Kidney (tissue), 14 donors: Measurements from ENCODE around the gene AACS. TPM values are rescaled to one million over a fixed set of nuclear protein-coding genes. Genes with fewer than 3 reads are reported as not detected.
"Not testable (repeated sequence)": the region's sequence is repeated elsewhere in the genome, so short reads cannot be mapped to it uniquely, and the experiment has no call there.

Source experiments
- DNase-seq, 5 donors: peaks; one replicate each; pipeline ENCODE4 v3.0.0-alpha.2; 2013 to 2020
- FAIRE-seq: peaks from 2 replicates; lab custom pipeline; 2012; peaks lifted over from hg19 to GRCh38; lab: Jason Lieb, UNC
- H3K27ac ChIP-seq, 2 donors: one replicate each; pipeline ENCODE4 v1.7.0; 2013; ENCODE audit warnings: low read depth in 2 of 2, low read length in 2 of 2, inconsistent platforms in 1 of 2
- H3K27me3 ChIP-seq: one replicate; pipeline ENCODE4 v1.7.1; 2013; ENCODE audit warnings: low read length, inconsistent platforms; ENCODE audit not compliant: control insufficient read depth, insufficient read depth
- H3K36me3 ChIP-seq, 3 donors: one replicate each; pipeline versions ENCODE4 v1.7.0 to v1.7.1; 2013; ENCODE audit warnings: low read length in 3 of 3, control low read depth in 1 of 3, inconsistent platforms in 1 of 3; ENCODE audit not compliant: insufficient read depth in 3 of 3, control insufficient read depth in 2 of 3
- H3K4me1 ChIP-seq, 3 donors: one replicate each; pipeline versions ENCODE4 v1.7.0 to v1.7.1; 2013; ENCODE audit warnings: low read length in 3 of 3, inconsistent platforms in 1 of 3, low read depth in 1 of 3; ENCODE audit not compliant: control insufficient read depth in 2 of 3, insufficient read depth in 2 of 3
- H3K4me3 ChIP-seq, 3 donors: one replicate each; pipeline versions ENCODE4 v1.7.0 to v1.8.1; 2013; ENCODE audit warnings: low read length in 3 of 3, control low read depth in 1 of 3, inconsistent platforms in 1 of 3
- H3K9ac ChIP-seq, 3 donors: one replicate each; pipeline versions ENCODE4 v1.7.0 to v1.7.1; 2013; ENCODE audit warnings: low read length in 3 of 3, control low read depth in 1 of 3, inconsistent platforms in 1 of 3
- H3K9me3 ChIP-seq, 3 donors: one replicate each; pipeline versions ENCODE4 v1.7.0 to v1.7.1; 2013; ENCODE audit warnings: low read length in 3 of 3, control low read depth in 1 of 3, inconsistent platforms in 1 of 3; ENCODE audit not compliant: control insufficient read depth in 2 of 3, insufficient read depth in 1 of 3
- intact Hi-C: fragments of 100-400 bp; cut with DNase I; formaldehyde crosslinking; loops from one replicate; pipeline ENCODE4 v1.11.1; 2022
- polyA plus RNA-seq: library from polyadenylated mRNA; stranded (reverse); fragments of 350-450 nt; fragmentation: Illumina TruSeq; extraction: RNeasy Lipid Tissue Mini Kit (QIAGEN cat#74804); gene quantifications from one replicate; pipeline ENCODE4 v1.2.3, GENCODE V29; 2014; ENCODE audit warnings: low read depth, low replicate concordance; ENCODE audit not compliant: insufficient read depth
- total RNA-seq: library from RNA; stranded (reverse); fragmentation: NEBNext Ultra II Directional; extraction: Animal tissue kit (Norgen Biotek cat#: 25700); gene quantifications from one replicate; pipeline ENCODE4 v1.2.1, GENCODE V29; 2021
- TF ChIP-seq, protein P1 (sequence below): IDR thresholded peaks from 3 replicates; pipeline ENCODE4 v1.5.1; 2012; ENCODE audit warnings: mild to moderate bottlenecking, moderate library complexity, borderline replicate concordance; ENCODE audit not compliant: insufficient read depth; ENCODE audit errors: extremely low read depth
- donor health status: control.
- donor health status: control.
- donor health status: control.
- donor health status: control.
- donor health status: control.
- donor health status: DM: yes; HTN: yes; CAD: no.
- donor health status: Normal renal cell carcinoma (clear cell type).

AACS gene
- total and polyA plus RNA-seq, 2 donors from 2014 or later = 20.9 TPM

DNA sequence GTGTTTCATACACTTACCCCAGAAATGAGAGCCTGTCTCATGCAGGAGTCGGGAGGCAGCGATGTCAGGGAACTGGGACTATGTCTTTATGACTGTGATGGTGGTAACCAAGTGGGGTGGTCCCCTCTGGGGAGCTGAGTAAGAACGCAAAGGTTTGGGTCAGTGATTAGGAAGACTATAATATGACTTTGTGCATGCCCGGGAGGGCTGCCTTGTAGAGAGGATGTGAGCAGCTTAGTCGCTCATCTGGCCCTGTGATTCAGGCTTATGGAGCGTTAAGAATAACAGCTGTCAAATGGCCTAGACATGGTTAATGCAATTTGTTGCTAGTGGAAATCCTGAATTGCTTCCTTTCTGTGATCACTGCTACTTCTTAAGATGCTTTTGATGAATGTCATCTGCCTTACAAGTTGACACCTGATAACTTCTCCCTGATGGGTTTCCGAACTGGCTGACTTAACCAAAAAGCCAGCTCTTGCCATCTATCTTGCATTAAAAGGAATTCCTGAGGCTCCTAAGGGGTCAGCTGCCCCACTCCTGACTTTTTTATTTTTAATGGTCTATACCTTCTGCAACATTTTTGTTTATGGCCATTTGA is 35.4 kb upstream of the AACS start:
- intact Hi-C loops = no loop called here
- no peak overlapping the region for H3K27ac ChIP-seq
- no peak for DNase-seq
- no peaks in the 10 kb centered on the region for H3K36me3 ChIP-seq
- H3K9ac ChIP-seq = no peak overlapping the region
- no peaks in the 10 kb centered on the region for H3K27me3 ChIP-seq
- H3K9me3 ChIP-seq = no peaks in the 10 kb centered on the region
- H3K4me3 ChIP-seq = no peak overlapping the region
- TF ChIP-seq, protein P1, sequence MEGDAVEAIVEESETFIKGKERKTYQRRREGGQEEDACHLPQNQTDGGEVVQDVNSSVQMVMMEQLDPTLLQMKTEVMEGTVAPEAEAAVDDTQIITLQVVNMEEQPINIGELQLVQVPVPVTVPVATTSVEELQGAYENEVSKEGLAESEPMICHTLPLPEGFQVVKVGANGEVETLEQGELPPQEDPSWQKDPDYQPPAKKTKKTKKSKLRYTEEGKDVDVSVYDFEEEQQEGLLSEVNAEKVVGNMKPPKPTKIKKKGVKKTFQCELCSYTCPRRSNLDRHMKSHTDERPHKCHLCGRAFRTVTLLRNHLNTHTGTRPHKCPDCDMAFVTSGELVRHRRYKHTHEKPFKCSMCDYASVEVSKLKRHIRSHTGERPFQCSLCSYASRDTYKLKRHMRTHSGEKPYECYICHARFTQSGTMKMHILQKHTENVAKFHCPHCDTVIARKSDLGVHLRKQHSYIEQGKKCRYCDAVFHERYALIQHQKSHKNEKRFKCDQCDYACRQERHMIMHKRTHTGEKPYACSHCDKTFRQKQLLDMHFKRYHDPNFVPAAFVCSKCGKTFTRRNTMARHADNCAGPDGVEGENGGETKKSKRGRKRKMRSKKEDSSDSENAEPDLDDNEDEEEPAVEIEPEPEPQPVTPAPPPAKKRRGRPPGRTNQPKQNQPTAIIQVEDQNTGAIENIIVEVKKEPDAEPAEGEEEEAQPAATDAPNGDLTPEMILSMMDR = no peak
- FAIRE-seq = no peak
- no peaks in the 10 kb centered on the region for H3K4me1 ChIP-seq

DNA sequence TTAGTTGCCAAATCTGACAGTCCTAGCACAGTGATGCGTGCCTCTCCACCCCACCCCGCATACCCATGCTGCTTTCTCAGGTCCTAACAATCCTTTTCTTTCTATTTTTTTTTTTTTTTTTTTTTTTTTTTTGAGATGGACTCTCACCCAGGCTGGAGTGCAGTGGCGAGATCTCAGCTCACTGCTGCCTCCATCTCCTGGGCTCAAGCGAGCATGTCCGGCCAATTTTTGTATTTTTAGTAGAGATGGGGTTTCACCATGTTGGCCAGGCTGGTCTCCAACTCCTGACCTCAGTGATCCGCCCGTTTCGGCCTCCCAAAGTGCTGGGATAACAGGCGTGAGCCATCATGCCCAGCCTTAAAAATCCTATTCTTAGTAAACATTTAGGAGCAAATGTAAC is 33.8 kb upstream of the AACS start:
- H3K9ac ChIP-seq, FAIRE-seq, H3K36me3 ChIP-seq, H3K27me3 ChIP-seq, H3K4me3 ChIP-seq, H3K4me1 ChIP-seq, H3K9me3 ChIP-seq, DNase-seq, H3K27ac ChIP-seq, intact Hi-C loops: not testable (repeated sequence)

DNA sequence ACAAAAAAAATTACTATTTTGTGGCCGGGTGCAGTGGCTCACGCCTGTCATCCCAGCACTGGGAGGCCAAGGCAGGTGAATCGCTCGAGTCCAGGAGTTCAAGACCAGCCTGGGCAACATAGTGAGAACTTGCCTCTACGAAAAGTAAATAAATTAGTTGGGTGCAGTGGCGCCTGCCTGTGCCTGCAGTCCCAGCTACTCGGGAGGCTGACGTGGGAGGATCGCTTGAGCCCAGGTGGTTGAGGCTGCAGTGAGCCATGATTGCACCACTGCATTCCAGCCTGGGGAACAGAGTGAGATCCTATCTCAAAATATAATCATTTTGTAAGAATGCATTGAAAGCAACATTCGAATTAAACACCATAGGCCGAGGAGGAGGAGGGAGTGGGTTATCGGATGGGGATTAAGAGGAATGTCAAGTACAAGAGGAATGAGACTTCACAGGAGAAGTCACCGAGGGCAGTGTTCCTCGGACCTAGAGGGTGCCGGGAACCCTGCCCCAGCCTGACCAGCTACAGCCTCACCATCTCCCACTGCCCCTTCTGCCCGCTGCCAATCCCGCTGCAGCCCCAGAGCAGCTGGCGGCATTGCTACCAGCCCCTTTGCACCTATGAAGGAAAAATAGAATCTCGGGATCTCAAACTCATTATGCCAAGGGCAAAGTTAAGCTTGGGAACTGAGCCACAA is 32.6 kb upstream of the AACS start:
- FAIRE-seq = no peak

DNA sequence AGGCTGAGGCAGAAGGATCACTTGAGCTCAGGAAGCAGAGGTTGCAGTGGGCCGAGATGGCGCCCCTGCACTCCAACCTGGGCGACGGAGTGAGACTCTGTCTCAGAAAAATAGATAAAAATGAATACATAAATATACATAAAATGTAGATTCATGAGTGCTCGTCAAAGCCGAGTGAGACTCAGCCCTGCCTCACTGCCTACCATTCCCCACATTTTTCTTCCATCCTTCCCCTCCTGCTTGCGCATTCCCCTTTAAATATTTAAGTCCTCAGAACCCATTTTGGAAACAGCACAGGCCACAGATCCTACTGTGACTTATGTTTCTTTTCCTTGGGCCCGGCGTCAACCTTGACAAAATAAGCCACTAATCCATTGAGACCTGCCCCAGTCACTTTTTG is 31.9 kb upstream of the AACS start:
- Histone ChIP-seq H3K4me1 (no peaks in the 10 kb centered on the region), H3K27ac (no peak overlapping the region), H3K9me3 (no peaks in the 10 kb centered on the region), H3K4me3 (no peak overlapping the region), H3K9ac (no peak overlapping the region), H3K27me3 (no peaks in the 10 kb centered on the region), H3K36me3 (no peaks in the 10 kb centered on the region)
- no peak for DNase-seq
- FAIRE-seq = no peak
- TF ChIP-seq, protein P1 = no peak
- intact Hi-C loops = no loop called here

More for the DNA sequence above, 32.6 kb upstream of the AACS start:
- Histone ChIP-seq H3K9me3 (no peaks in the 10 kb centered on the region), H3K9ac (no peak overlapping the region), H3K4me3 (no peak overlapping the region), H3K27ac (no peak overlapping the region), H3K4me1 (no peaks in the 10 kb centered on the region), H3K27me3 (no peaks in the 10 kb centered on the region), H3K36me3 (no peaks in the 10 kb centered on the region)
- intact Hi-C loops = no loop called here
- TF ChIP-seq, protein P1 = no peak
- no peak for DNase-seq
